Ovary (tissue), 3 donors: ENCODE measurements around the gene APBA2.

Experiments used
- POLR2A ChIP-seq: fragments of 450-650 bp; IDR thresholded peaks from one replicate; pipeline ENCODE4 v1.6.1; 2017; ENCODE audit warnings: antibody characterized with exemption, mild to moderate bottlenecking, moderate library complexity
- TF ChIP-seq, protein P1 (sequence below), 3 donors: fragments of 450-650 bp in 2 of 3; fragments of 200-600 bp in 1 of 3; IDR thresholded peaks; one replicate each; pipeline versions ENCODE4 v1.5.1 to v1.8.0; 2016 to 2022; ENCODE audit warnings: antibody characterized with exemption in 3 of 3, mild to moderate bottlenecking in 1 of 3
- donor health status: DM: no; HTN: no; CAD: no.

GRCh38 chr15:29130476-29130875 lies 244.7 kb downstream of the APBA2 start:
- TF ChIP-seq, protein P1, sequence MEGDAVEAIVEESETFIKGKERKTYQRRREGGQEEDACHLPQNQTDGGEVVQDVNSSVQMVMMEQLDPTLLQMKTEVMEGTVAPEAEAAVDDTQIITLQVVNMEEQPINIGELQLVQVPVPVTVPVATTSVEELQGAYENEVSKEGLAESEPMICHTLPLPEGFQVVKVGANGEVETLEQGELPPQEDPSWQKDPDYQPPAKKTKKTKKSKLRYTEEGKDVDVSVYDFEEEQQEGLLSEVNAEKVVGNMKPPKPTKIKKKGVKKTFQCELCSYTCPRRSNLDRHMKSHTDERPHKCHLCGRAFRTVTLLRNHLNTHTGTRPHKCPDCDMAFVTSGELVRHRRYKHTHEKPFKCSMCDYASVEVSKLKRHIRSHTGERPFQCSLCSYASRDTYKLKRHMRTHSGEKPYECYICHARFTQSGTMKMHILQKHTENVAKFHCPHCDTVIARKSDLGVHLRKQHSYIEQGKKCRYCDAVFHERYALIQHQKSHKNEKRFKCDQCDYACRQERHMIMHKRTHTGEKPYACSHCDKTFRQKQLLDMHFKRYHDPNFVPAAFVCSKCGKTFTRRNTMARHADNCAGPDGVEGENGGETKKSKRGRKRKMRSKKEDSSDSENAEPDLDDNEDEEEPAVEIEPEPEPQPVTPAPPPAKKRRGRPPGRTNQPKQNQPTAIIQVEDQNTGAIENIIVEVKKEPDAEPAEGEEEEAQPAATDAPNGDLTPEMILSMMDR (IDR thresholded peaks at IDR 0.05), result no peak
- TF ChIP-seq POLR2A, result no peak
